CD4-positive, alpha-beta memory T cell (primary cell): Measurements from ENCODE around the gene TUT1. TPM values are rescaled to one million over a fixed set of nuclear protein-coding genes. Genes with fewer than 3 reads are reported as not detected.
"Not testable (repeated sequence)": the region's sequence is repeated elsewhere in the genome, so short reads cannot be mapped to it uniquely, and the experiment has no call there.

ENCODE experiments used
- CTCF ChIA-PET: fragments of 350-600 bp; sonication (Branson Sonifier 250); formaldehyde crosslinking; loops from one replicate; lab custom pipeline; 2021; ENCODE audit warnings: inconsistent platforms; ENCODE audit not compliant: partially characterized antibody; lab: Charles Lee
- POLR2A ChIA-PET: fragments of 350-600 bp; sonication (Branson Sonifier 250); formaldehyde crosslinking; loops from one replicate; lab custom pipeline; 2021; ENCODE audit not compliant: partially characterized antibody; lab: Charles Lee
- DNase-seq, 5 donors: peaks; one replicate each; pipeline versions ENCODE4 v3.0.0 to v3.0.0-alpha.2; 2020 to 2022; ENCODE audit warnings: mixed read lengths in 1 of 5
- H3K27ac ChIP-seq: one replicate; pipeline ENCODE4 v1.7.0; 2013; ENCODE audit warnings: low read depth, low read length
- H3K27me3 ChIP-seq: 2 replicates; pipeline ENCODE4 v1.7.0; 2013; ENCODE audit warnings: mild to moderate bottlenecking, low read length, moderate library complexity; ENCODE audit not compliant: insufficient read depth
- H3K36me3 ChIP-seq: 2 replicates; pipeline ENCODE4 v1.7.0; 2013; ENCODE audit warnings: mild to moderate bottlenecking, low read length, moderate library complexity; ENCODE audit not compliant: insufficient read depth
- H3K4me1 ChIP-seq: 2 replicates; pipeline ENCODE4 v1.7.0; 2013; ENCODE audit warnings: mild to moderate bottlenecking, low read length, moderate library complexity; ENCODE audit not compliant: insufficient read depth
- H3K4me3 ChIP-seq, 2 donors: one replicate each; pipeline ENCODE4 v1.7.0; 2013; ENCODE audit warnings: low read length in 2 of 2, mild to moderate bottlenecking in 1 of 2
- H3K9me3 ChIP-seq, 2 donors: one replicate each; pipeline ENCODE4 v1.7.0; 2013; ENCODE audit warnings: low read length in 2 of 2, control low read depth in 1 of 2; ENCODE audit not compliant: control insufficient read depth in 1 of 2
- H3K27ac Mint-ChIP-seq, 7 donors: one replicate each; pipeline ENCODE4 v1.8.0; 2020 to 2021; ENCODE audit warnings: mixed read lengths in 7 of 7, mild to moderate bottlenecking in 6 of 7, inconsistent platforms in 3 of 7, moderate library complexity in 3 of 7
- H3K27me3 Mint-ChIP-seq, 2 donors: one replicate each; pipeline ENCODE4 v1.8.0; 2020 to 2021; ENCODE audit warnings: mixed read lengths in 2 of 2
- H3K36me3 Mint-ChIP-seq, 2 donors: one replicate each; pipeline ENCODE4 v1.8.0; 2020 to 2021; ENCODE audit warnings: mixed read lengths in 2 of 2, inconsistent platforms in 1 of 2, mild to moderate bottlenecking in 1 of 2
- H3K4me1 Mint-ChIP-seq, 4 donors: one replicate each; pipeline ENCODE4 v1.8.0; 2020 to 2021; ENCODE audit warnings: mixed read lengths in 4 of 4, mild to moderate bottlenecking in 1 of 4
- H3K4me3 Mint-ChIP-seq, 8 donors: one replicate each; pipeline ENCODE4 v1.8.0; 2020 to 2021; ENCODE audit warnings: mixed read lengths in 8 of 8, mild to moderate bottlenecking in 7 of 8, moderate library complexity in 6 of 8, inconsistent platforms in 3 of 8
- H3K9me3 Mint-ChIP-seq, 8 donors: one replicate each; pipeline ENCODE4 v1.8.0; 2020 to 2021; ENCODE audit warnings: mixed read lengths in 8 of 8, mild to moderate bottlenecking in 5 of 8, inconsistent platforms in 3 of 8, moderate library complexity in 1 of 8
- intact Hi-C: fragments of 100-400 bp; cut with micrococcal nuclease; formaldehyde crosslinking; loops from one replicate; pipeline ENCODE4 v1.15.1; 2023
- polyA plus RNA-seq, 2 donors: library from polyadenylated mRNA; unstranded; fragments of 300-500 nt; fragmentation: Illumina TruSeq; gene quantifications; one replicate each; pipeline ENCODE4 v1.2.3, GENCODE V29; 2021
- total RNA-seq, 2 experiments: library from RNA; stranded (reverse); gene quantifications; one replicate each; pipeline ENCODE4 v1.2.3, GENCODE V29; 2021

The TUT1 gene
- total and polyA plus RNA-seq, 4 experiments from 2014 or later: 14.6 to 38.1 (median 28.7) TPM

GRCh38 chr11:62621027-62621566 is 29.8 kb upstream of the TUT1 start:
- H3K4me3 Mint-ChIP-seq: peak overlapping the region; percentile 89 to 98 (median 95)
- no peaks in the 10 kb centered on the region for H3K9me3 Mint-ChIP-seq
- Histone ChIP-seq H3K4me1 (peaks cover 26% of the 10 kb centered on the region), H3K9me3 (no peaks in the 10 kb centered on the region), H3K27me3 (no peaks in the 10 kb centered on the region), H3K27ac (peak overlapping the region; percentile 94), H3K4me3 (peak overlapping the region; percentile 83 to 89), H3K36me3 (peaks cover 20% of the 10 kb centered on the region)
- POLR2A ChIA-PET: interaction anchor here (0.6 to 8.0 kb wide), 29 partner anchors 8 to 220 kb away, joined by 3 to 114 read pairs (median 8); partner anchors contain the start of genes C11orf98, CSKMT, EEF1G and EML3
- intact Hi-C loops: loop anchor here (1.0 kb wide), 1 partner anchor 8 kb away; the partner anchor contains the start of gene ROM1
- H3K4me1 Mint-ChIP-seq: peaks cover 19 to 29% (median 20%) of the 10 kb centered on the region in 4 donors
- peaks cover 10 to 36% of the 10 kb centered on the region in 2 donors for H3K36me3 Mint-ChIP-seq
- CTCF ChIA-PET: interaction anchor here (0.6 to 2.0 kb wide), 5 partner anchors 22 to 64 kb away, joined by 3 to 23 read pairs (median 4); partner anchors contain the start of genes INTS5 and TUT1
- peak overlapping the region; percentile 91 to 99 (median 98) for H3K27ac Mint-ChIP-seq
- no peaks in the 10 kb centered on the region for H3K27me3 Mint-ChIP-seq
- DNase-seq: no peak

DNA sequence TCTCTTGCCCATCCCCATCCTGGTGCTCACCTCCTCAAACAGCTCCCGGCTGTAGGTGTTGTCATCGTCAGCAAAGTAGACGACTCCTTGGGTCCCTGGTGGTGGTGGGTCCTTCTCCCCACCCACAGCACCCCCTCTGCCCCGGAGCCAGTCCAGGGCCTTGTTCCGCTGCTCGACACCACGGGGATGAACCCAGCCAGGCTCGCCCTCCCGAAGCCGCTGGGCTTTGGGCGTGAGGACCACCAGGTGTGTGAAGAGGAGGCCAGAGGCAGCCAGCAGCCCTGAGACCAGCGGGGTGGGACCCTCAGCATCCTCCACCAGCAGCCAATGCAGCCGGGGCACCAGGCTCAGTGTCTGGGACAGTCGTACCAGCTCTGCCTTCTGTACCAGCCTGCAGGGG is 25.6 kb upstream of the TUT1 start:
- DNase-seq, H3K4me3 ChIP-seq, H3K36me3 ChIP-seq, H3K27ac Mint-ChIP-seq, H3K27ac ChIP-seq, H3K27me3 Mint-ChIP-seq, H3K9me3 Mint-ChIP-seq, H3K4me3 Mint-ChIP-seq, H3K9me3 ChIP-seq, H3K27me3 ChIP-seq, intact Hi-C loops: not testable (repeated sequence)
- POLR2A ChIA-PET: interaction anchor here (0.6 to 1.5 kb wide), 2 partner anchors 18 to 36 kb away, joined by 3 read pairs; partner anchors contain the start of gene INTS5
- H3K4me1 ChIP-seq: peaks cover 44% of the 10 kb centered on the region
- H3K36me3 Mint-ChIP-seq: peaks cover 6 to 23% of the 10 kb centered on the region in 2 donors
- CTCF ChIA-PET: interaction anchor here (0.6 kb wide), 1 partner anchor 159 kb away, joined by 3 read pairs; no protein-coding TSS in a partner anchor
- H3K4me1 Mint-ChIP-seq: peaks cover 21 to 47% (median 30%) of the 10 kb centered on the region in 4 donors

- ChIA-PET POLR2A (interaction anchor here (1.4 to 10.8 kb wide), 2 partner anchors 14 to 21 kb away, joined by 3 to 142 read pairs; partner anchors contain the start of genes MTA2 and TUT1), CTCF (interaction anchor here (0.7 kb wide), 1 partner anchor 79 kb away, joined by 3 read pairs; no protein-coding TSS in a partner anchor)
- no peak for DNase-seq
- no peaks in the 10 kb centered on the region for H3K27me3 ChIP-seq
- H3K27ac Mint-ChIP-seq: peak overlapping the region in 2 of 7 donors; percentile 30 to 43
- H3K4me3 ChIP-seq: no peak overlapping the region
- no peak overlapping the region for H3K4me3 Mint-ChIP-seq
- H3K9me3 Mint-ChIP-seq: no peaks in the 10 kb centered on the region
- H3K9me3 ChIP-seq: no peaks in the 10 kb centered on the region
- no peak overlapping the region for H3K27ac ChIP-seq
- no peaks in the 10 kb centered on the region for H3K27me3 Mint-ChIP-seq
- H3K4me1 Mint-ChIP-seq: peaks cover 14 to 49% (median 28%) of the 10 kb centered on the region in 4 donors
- peaks cover 13% of the 10 kb centered on the region for H3K36me3 ChIP-seq
- intact Hi-C loops: no loop called here
- H3K36me3 Mint-ChIP-seq: peaks cover 6 to 23% of the 10 kb centered on the region in 2 donors
- H3K4me1 ChIP-seq: peaks cover 47% of the 10 kb centered on the region
Measured at GRCh38 chr11:62615521-62615920, 24.2 kb upstream of the TUT1 start.

DNA sequence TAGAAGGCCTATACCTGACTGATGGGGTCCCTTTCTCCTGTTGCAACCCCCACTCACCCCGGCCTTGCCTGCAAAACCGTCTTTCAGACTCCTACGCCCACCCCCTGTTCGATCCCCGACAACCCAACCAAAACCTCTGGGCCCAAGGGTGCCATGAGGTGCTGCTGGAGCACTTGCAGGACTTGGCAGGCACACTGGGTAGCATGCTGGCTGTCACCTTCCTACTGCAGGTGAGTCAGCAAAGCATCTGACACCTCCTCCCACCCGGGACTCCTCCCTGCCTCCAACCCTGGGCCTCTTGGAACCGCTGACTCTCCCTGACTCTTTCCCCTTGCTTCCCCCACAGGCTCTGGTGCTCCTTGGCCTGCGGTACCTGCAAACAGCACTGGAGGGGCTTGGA is 23.0 kb upstream of the TUT1 start:
- Histone ChIP-seq H3K9me3 (no peaks in the 10 kb centered on the region), H3K4me1 (peaks cover 48% of the 10 kb centered on the region), H3K4me3 (no peak overlapping the region), H3K36me3 (peaks cover 21% of the 10 kb centered on the region), H3K27ac (no peak overlapping the region), H3K27me3 (no peaks in the 10 kb centered on the region)
- H3K4me1 Mint-ChIP-seq: peaks cover 14 to 52% (median 31%) of the 10 kb centered on the region in 4 donors
- peak overlapping the region in 3 of 8 donors; percentile 51 to 86 (median 74) for H3K4me3 Mint-ChIP-seq
- H3K9me3 Mint-ChIP-seq: no peaks in the 10 kb centered on the region
- peak overlapping the region; percentile 74 to 91 (median 87) for H3K27ac Mint-ChIP-seq
- ChIA-PET CTCF (interaction anchor here (0.9 to 5.8 kb wide), 2 partner anchors 22 to 59 kb away, joined by 3 to 47 read pairs; partner anchors contain the start of gene TUT1), POLR2A (interaction anchor here (0.5 to 10.8 kb wide), 8 partner anchors 8 to 95 kb away, joined by 3 to 142 read pairs (median 22); partner anchors contain the start of genes B3GAT3, C11orf98, CSKMT and INTS5)
- H3K27me3 Mint-ChIP-seq: no peaks in the 10 kb centered on the region
- intact Hi-C loops: no loop called here
- no peak for DNase-seq
- H3K36me3 Mint-ChIP-seq: peaks cover 7 to 30% of the 10 kb centered on the region in 2 donors

DNA sequence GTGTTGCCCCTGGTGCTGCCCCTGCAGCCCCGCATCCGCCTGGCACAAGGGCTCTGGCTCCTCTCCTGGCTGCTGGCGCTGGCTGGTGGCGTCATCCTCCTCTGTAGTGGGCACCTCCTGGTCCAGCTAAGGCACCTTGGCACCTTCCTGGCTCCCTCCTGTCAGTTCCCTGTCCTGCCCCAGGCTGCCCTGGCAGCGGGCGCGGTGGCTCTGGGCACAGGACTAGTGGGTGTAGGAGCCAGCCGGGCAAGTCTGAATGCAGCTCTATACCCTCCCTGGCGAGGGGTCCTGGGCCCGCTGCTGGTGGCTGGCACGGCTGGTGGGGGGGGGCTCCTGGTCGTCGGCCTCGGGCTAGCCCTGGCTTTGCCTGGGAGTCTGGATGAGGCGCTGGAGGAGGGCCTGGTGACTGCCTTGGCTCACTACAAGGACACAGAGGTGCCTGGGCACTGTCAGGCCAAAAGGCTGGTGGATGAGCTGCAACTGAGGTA is 22.0 kb upstream of the TUT1 start:
- H3K36me3 ChIP-seq: peaks cover 25% of the 10 kb centered on the region
- Mint-ChIP-seq H3K27me3 (no peaks in the 10 kb centered on the region), H3K36me3 (peaks cover 3 to 31% of the 10 kb centered on the region in 2 donors), H3K4me3 (peak overlapping the region; percentile 51 to 86 (median 70)), H3K27ac (peak overlapping the region; percentile 81 to 92 (median 87)), H3K9me3 (no peaks in the 10 kb centered on the region), H3K4me1 (peaks cover 11 to 48% (median 33%) of the 10 kb centered on the region in 4 donors)
- intact Hi-C loops: loop anchor here (1.0 to 2.0 kb wide), 3 partner anchors 8 to 249 kb away; partner anchors contain the start of gene B3GAT3
- ChIA-PET POLR2A (interaction anchor here (0.7 to 10.8 kb wide), 15 partner anchors 9 to 242 kb away, joined by 3 to 142 read pairs (median 13); partner anchors contain the start of genes B3GAT3, BSCL2, C11orf98 and CSKMT), CTCF (interaction anchor here (0.8 to 5.8 kb wide), 3 partner anchors 13 to 60 kb away, joined by 3 to 47 read pairs (median 3); partner anchors contain the start of gene TUT1)
- no peak for DNase-seq
- H3K27ac ChIP-seq: peak overlapping the region; percentile 90
- H3K4me1 ChIP-seq: peaks cover 52% of the 10 kb centered on the region
- no peaks in the 10 kb centered on the region for H3K9me3 ChIP-seq
- H3K4me3 ChIP-seq: peak overlapping the region in 1 of 2 donors; percentile 93
- H3K27me3 ChIP-seq: no peaks in the 10 kb centered on the region

DNA sequence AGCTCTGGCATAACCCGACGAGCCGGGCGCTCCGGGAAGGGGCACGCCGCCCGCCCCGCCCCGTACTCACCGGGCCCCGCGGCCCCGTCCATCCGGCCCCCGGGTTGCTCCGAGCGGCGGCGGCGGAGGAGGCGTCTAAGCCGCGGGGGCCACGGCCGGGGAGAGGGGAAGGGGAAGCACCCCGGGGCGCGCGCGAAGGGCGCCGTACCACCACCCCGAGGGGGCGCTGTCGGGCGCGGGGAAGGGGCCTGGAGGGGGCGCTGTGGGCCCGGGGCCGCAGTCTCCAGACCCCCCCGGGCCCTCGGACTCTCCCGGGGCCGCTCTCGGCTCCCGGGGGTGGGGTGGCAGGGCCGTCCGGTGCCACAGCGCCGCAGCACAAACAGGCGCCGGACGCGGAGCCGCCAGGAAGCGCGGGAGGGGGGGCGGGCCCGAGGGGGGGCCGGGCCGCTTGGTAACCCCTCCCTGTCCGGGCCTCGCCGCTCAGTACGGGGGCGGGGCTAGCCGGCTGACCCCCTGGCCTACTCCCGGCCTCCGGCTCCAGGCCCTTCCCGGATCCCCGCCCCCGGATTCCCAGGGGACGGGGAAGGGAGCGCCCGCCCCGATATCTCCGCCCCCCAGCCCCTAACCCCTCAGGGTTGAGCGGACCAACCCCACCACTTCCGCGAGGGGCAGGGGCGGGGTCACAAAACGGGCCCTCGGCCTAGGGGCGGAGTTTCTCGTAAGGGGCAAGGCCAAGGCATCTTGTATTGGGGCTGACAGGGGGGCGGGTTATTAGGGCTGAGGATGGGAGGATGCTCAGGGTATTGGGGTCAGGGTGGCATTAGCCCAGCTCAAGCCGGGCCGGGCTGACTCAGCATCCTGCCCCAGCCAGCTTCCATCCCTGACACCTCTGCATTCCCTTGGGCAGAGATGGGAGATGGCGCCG is 21.3 kb upstream of the TUT1 start, which contains the start of the genes EML3 and ROM1:
EML3 (minus strand) TSS at position 410 of the 925 bp plus-strand sequence; CDS start at position 92, 318 bp downstream.
ROM1 (plus strand) TSS at position 892 of the 925 bp plus-strand sequence; CDS start at position 917, 25 bp downstream.
- Histone ChIP-seq H3K36me3 (peaks cover 32% of the 10 kb centered on the region), H3K4me3 (peak within 1 kb of the TSS; percentile 73 to 93), H3K27ac (peak within 1 kb of the TSS; percentile 90), H3K9me3 (no peaks in the 10 kb centered on the region), H3K4me1 (peaks cover 59% of the 10 kb centered on the region), H3K27me3 (no peaks in the 10 kb centered on the region)
- H3K36me3 Mint-ChIP-seq: peaks cover 8 to 37% of the 10 kb centered on the region in 2 donors
- ChIA-PET POLR2A (interaction anchor here (0.9 to 10.8 kb wide), 24 partner anchors 9 to 243 kb away, joined by 3 to 142 read pairs (median 6); partner anchors contain the start of genes B3GAT3, BSCL2, C11orf98 and CSKMT), CTCF (interaction anchor here (0.9 to 5.8 kb wide), 8 partner anchors 10 to 217 kb away, joined by 3 to 47 read pairs (median 5); partner anchors contain the start of genes MTA2 and TUT1)
- intact Hi-C loops: loop anchor here (1.0 to 2.0 kb wide), 7 partner anchors 9 to 250 kb away; partner anchors contain the start of genes B3GAT3, C11orf98, CSKMT and GANAB
- no peaks in the 10 kb centered on the region for H3K27me3 Mint-ChIP-seq
- H3K4me3 Mint-ChIP-seq: peak within 1 kb of the TSS; percentile 89 to 100 (median 96)
- DNase-seq: peak; percentile 85 to 88 (median 86)
- peak within 1 kb of the TSS; percentile 94 to 98 (median 96) for H3K27ac Mint-ChIP-seq
- no peaks in the 10 kb centered on the region for H3K9me3 Mint-ChIP-seq
- peaks cover 15 to 53% (median 38%) of the 10 kb centered on the region in 4 donors for H3K4me1 Mint-ChIP-seq
